Measurements from ENCODE around the gene TRAF3. TPM values are rescaled to one million over a fixed set of nuclear protein-coding genes. Genes with fewer than 3 reads are reported as not detected.

The TRAF3 gene
- total RNA-seq, 2 donors from 2014 or later, result 12.2 to 15.7 TPM

DNA sequence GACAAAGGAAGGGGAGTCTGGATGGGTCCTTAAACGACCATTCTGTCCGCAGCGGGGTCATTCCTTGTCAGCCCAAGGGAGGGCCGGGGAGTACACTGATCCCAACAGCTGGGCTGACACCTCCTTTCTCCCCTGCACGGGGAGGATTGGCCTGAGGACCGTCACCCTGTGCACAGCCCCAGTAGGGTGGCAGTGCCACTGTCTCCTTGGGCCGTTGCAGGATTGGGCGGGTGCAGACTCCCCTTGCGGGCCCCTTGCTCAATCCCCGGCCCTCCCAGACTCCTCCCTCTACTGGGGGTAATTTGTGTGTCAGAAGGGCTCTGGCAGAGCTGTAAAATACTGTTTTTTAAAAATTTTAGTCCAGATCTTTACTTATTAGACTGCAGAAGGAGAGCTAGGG is 132.7 kb downstream of the TRAF3 start:
- no peak for DNase-seq
- peak in 1 of 2 donors; percentile 50 for ATAC-seq
- intact Hi-C loops (cut with DNase I), result loop anchor here in 1 of 2 donors (10.0 kb wide), 1 partner anchor 215 kb away; no protein-coding TSS in a partner anchor

DNA sequence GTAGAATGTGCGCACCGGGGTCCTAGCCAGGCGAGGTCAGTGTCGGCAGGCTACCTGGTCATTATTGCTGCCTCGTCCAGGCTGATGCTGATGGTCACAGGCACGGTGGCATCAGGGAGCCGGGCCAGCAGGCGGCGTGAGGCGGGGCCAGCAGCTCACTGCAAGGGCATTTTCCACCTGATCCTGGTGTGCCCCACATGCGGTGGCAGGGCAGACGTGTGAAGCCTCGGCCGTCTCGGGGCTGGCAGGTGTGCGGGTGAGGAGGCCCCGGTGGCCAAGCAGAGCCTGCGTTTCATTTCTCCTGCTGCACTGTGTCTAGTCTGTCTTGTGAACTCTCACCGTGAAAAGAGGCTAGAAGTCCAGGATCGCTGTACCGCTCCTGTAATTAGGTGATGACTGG is 133.2 kb downstream of the TRAF3 start:
- DNase-seq (no peak), ATAC-seq (no peak)
- intact Hi-C loops (cut with DNase I), result loop anchor here in 1 of 2 donors (10.0 kb wide), 1 partner anchor 216 kb away; no protein-coding TSS in a partner anchor

DNA sequence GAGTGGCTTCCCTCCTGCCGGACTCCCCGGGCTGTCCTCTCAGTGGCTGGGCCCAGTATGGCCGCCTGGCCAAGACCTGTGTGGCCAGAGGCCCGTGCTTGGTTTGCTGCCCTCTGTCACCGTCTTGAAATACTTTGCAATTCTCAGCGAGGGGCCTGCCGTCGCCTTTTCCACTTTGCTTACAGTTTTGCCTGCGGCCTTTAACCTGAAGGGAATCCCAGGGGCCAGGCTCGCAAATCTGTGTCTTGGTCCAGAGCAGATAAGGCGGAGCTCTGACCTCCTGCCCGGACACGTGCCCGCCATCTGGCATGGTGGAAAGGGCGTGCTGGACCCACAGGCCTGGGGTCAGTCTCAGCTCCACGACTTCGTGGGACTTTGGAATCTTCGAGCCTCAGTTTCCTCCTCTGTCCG is 134.3 kb downstream of the TRAF3 start:
- ATAC-seq (peak in 1 of 2 donors; percentile 58), DNase-seq (no peak)
- intact Hi-C loops (cut with DNase I), result loop anchor here in 1 of 2 donors (10.0 kb wide), 1 partner anchor 217 kb away; no protein-coding TSS in a partner anchor

DNA sequence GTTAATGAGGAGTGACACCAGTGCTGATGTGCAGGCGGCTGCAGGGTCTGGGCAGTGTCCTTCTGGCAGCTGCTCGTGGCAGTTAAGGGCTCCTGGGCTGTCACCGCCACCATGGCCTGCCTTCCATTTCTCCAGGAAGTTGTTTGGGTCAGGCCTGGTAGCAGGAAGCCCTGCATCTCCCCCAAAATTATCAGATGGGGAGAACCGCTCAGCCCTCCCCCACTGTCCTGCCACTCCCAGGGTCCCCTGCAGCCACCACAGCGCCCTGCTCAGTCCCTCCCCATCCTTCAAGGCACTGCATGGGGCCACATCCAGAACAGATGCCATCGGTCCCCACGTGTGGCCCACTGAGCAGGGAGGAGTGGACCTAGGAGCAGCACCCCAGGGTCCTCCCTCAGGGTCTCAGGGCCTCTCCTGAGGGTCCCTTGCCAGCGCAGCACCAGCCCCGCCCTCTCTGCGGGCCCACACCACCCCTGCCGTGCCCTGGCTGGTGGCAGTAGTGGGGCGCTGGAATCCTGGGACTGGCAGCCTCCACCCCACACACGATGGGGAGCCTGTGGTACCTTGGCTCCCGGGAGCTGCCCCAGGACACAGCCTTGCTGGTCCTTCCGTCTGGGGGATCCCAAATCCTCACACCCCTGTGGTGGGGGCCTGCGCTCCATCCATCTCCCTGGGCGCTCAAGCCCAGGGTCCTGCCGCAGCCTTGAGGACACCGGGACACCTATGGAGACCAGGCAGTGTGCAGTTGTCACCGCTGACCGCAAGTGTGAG is 134.9 kb downstream of the TRAF3 start:
- ATAC-seq (no peak), DNase-seq (no peak)
- intact Hi-C loops (cut with DNase I), result loop anchor here in 1 of 2 donors (10.0 kb wide), 1 partner anchor 217 kb away; no protein-coding TSS in a partner anchor

DNA sequence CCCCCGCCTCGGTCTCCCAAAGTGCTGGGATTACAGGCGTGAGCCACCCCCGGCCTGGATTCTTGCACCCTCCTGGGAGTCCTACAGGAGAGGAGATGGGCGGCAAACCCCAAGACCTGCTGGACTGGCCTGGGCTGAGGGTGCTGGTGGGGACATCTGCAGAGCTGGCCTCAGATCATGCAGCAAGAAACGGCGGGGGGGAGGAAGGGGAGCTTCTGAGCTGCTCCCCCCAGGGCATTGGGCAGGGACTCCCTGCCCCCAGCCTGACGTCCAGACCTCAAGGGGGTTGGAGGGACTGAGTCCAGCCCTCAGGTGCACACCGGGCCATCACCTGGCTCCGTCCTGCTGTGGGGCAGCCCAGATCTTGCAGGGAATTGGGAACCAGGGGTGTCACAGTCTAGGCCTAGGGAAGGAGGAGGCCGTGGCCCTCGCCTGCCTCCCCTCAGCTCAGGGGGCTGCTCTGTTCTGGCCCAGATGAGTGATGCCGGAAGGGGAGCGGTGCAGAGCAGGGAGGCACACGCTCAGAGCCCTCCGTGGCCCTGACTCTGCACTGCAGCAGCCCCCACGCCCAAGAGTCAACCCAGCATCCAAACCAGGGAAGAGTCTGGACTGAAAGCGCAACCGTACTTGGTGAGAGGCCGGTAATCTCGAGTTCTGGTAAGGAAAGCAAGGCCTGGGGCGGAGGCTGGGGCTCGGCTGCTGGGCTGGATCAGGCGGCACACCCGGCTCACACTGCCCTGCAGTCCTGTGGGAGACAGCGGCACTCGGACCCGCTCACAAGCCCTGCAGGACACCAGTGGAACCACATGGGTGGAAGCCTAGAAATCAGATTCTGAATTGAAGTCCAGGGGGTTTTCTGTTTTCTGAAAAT is 136.3 kb downstream of the TRAF3 start:
- no peak for DNase-seq
- no peak for ATAC-seq
- intact Hi-C loops (cut with DNase I), result loop anchor here in 1 of 2 donors (10.0 kb wide), 1 partner anchor 219 kb away; no protein-coding TSS in a partner anchor

DNA sequence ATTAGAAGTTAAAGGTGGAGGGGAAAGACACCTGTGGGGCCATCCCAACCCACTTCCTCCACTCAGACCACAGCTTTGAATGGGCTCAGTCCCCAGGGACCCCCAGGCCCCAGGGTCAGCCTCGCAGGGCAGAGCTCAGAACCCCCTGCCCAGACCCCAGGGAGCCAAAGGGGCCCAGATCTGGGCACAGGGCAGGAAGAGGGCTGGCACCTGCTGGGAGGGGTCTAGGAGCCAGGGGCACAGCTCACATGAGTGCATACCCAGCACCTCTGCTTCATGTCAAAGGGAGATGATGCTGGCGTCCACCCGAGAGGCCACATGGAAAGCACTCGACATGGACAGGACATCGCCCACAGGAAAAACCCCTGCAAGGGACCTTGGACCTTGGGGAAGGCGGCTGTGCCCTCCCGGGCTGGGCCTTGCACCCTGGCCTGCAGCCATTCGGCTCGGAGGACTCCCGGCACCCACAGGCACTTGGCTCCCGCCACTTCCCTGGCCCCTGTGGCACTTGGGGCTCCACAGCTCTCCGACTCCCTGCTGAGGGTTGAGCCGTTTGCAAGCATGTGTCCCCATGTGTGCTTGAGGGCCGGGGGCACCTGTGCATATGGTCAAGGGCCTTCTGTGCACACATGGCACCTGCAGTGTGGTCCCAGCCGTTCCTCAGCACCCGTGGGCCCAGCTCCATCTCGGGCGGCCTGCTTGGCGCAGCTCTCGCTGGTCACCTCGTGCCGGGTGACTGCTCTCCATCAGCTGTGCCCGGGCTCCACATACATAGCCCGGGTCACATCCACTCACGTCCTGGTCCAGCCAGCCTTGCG is 137.4 kb downstream of the TRAF3 start:
- DNase-seq, result no peak
- intact Hi-C loops (cut with DNase I), result loop anchor here (5.0 to 10.0 kb wide), 3 partner anchors 142 to 220 kb away; no protein-coding TSS in a partner anchor

DNA sequence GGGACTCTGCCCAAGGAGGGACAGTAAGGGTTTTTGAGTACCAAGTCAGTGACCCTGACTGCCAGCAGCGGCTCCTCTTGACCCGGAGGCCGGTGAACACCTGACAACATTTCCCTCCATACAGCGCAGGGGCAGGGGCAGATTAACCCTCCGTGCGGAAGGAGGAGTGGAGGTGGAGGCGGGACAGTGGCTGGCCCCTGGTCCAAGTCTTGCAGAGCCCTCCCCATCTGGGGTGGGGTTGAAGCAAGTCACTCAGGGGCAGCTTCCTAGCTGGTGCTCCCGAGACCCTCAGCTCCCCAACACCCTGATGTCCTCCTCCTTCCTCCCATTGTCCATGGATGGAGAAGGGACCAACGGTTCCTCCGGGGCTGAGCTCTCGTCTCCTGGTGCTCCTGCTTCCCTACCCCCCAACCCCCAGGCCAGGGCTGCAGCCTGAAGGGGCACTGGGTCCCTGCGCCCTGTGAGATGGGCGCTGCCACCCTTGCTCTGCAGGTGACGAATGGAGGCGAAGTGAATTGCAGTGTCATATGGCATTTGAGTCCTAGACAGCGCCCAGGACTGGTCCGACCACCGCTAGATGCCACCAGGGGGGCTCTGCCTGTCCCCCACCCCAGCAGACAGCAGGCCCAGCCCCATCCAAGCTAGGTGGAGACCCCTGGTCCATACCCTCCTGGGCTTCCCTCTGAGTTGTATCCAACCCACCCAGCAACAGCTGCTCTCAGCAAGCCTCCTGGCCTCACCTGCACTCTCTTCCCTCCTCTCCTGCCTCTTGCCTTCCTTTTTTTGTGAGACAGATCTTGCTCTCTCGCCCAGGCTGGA is 138.3 kb downstream of the TRAF3 start:
- intact Hi-C loops (cut with DNase I), result loop anchor here (5.0 to 10.0 kb wide), 3 partner anchors 143 to 221 kb away; no protein-coding TSS in a partner anchor
- no peak for DNase-seq
- ATAC-seq, result no peak

More for the DNA sequence above, 137.4 kb downstream of the TRAF3 start:
- no peak for ATAC-seq

DNA sequence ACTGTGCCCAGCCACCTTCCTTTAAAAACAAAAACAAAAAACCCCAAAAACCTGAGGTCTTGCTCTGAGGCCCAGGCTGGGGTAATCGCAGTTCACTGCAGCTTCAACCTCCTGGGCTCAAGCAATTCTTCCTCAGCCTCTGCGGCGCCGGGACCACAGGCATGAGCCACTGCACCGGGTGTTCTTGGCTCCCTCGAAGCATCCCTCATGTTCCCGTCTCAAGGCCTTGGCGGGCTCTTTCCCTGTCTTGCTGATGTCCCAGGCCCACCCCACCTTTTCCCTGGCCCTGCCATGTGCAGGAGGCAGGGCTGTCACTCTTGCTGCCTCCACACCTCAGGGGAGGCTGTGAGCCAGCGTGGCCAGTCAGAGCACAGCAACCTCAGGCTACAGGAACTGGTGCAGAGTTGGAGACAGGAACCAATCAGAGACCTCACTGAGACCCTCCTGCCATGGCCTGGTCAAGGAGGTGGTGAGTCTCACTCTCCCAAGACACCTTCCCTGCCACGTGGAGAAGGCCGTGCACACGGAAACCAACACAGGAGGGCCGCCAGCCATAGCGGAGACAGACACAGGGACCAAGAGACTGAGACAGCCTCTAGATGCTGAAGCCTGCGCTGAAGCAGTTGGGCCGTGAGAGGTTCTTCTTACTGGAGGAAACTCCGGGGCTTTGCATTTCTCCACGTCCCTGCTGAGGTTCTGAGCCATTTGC is 139.3 kb downstream of the TRAF3 start:
- DNase-seq, result no peak
- ATAC-seq, result no peak
- intact Hi-C loops (cut with DNase I), result loop anchor here (5.0 to 10.0 kb wide), 3 partner anchors 144 to 222 kb away; no protein-coding TSS in a partner anchor

DNA sequence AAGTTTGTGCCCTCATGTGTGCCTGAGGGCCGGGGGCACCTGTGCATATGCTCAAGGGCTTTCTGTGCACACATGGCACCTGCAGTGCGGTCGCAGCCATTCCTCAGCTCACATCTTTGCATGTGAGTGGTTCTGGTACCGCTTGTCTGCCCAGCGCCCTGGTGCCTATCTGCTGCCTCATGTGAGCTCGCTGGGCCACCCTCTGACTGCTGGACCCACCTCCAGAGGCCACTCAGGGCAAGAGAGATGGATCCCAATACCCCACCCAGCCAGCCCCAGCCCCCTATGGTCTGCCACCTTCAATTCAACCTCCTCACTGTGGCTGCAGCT is 139.8 kb downstream of the TRAF3 start:
- intact Hi-C loops (cut with DNase I), result loop anchor here (5.0 to 10.0 kb wide), 3 partner anchors 145 to 222 kb away; no protein-coding TSS in a partner anchor
- DNase-seq (no peak), ATAC-seq (no peak)

DNA sequence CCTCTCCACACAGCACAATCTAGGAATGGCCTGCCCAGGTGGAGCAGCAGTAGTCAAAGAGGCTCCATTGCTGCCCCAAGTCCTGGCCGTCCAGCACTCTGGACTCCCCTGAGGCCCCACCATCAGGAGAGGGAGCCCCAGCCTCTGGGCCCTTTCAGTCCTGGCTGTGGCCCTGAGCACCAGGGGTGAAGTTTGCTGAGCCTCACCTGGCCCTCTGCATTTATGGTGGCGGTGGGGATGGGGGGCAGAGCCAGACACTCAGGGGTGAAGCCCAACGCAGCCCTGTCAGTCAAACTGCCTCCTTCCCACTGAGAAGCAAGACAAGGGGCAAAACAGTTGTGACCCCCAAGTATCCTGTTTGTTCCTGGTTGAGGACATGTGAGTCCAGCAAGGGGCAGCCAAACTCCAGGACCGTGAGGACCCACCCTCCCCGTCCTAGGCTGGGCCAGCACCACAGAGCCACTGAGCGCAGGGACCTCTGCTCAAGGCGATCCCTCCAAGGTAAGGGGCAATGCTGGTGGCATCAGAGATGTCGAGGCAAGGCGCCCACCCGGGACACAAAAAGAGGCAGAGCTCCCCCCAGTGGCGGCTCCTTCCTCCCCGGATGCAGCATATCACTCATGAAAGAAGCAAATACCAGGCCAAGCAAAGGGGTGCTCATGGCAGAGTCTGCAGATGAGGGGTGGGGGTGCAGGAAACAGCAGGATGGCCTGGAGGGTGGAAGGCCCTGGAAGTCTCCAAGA is 140.4 kb downstream of the TRAF3 start:
- peak; percentile 64 for DNase-seq
- intact Hi-C loops (cut with DNase I), result loop anchor here (5.0 to 10.0 kb wide), 3 partner anchors 145 to 223 kb away; no protein-coding TSS in a partner anchor

DNA sequence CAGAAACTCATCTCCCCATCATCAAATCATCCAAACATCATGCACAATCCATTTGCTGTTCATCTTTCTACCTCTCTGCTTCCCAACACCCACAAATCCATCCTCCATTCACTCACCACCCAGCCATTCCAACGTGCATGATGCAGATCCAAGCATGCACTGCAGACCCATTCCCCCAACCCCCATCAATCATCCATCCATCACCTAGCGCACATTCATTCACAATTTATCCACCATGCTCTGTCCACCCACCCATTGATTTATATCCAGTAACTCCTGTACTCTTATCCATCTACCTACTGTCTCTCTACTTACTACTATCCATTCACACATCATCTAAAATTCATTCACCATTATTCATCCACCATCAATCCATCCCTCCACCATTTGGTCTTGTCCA is 141.2 kb downstream of the TRAF3 start:
- ATAC-seq (no peak), DNase-seq (no peak)

More for the DNA sequence above, 140.4 kb downstream of the TRAF3 start:
- ATAC-seq, result peak; percentile 33 to 35

DNA sequence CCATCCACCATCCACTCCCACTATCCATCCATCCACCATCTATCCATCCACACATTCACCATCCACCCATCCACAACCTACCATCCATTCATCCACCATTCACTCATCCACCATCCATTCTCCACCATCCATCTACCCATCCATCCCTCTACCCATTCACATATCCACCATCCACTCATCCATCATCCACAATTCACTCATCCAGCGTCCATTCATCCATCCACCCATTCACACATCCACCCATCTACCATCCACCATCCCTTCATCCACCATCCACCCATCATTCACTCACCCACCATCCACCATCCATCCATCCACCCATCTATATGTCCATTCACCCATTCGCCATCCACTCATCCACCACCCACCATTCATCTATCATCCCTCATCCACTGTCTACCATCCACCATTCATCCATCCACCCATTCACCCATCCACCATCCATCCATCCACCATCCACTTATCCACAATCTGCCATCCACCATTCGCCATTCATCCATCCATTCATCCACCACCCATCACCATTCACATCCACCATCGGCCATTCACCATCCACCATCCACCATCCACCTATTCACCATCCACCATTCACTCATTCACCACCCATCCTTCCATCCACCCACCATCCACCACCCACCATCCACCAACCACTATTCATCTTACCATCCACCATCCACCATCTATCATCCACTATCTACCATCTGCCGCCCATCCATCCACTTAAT is 143.2 kb downstream of the TRAF3 start:
- ATAC-seq, result no peak
- intact Hi-C loops (cut with DNase I), result no loop called here
- no peak for DNase-seq

More for the DNA sequence above, 141.2 kb downstream of the TRAF3 start:
- intact Hi-C loops (cut with DNase I), result loop anchor here (5.0 to 10.0 kb wide), 3 partner anchors 146 to 224 kb away; no protein-coding TSS in a partner anchor

DNA sequence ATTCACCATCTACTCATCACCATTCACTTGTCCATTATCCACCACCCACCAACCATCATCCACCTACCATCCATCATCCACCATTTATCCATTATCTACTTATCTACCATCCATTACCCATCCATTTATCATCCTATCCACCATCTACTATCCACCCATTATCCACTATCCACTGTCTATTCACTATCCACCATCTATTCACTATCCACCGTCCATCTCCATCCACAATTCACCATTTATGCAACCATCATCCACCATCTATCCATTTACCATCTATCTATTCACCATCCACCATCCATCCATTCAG is 143.7 kb downstream of the TRAF3 start:
- DNase-seq, result no peak
- intact Hi-C loops (cut with DNase I), result no loop called here
- ATAC-seq, result no peak

DNA sequence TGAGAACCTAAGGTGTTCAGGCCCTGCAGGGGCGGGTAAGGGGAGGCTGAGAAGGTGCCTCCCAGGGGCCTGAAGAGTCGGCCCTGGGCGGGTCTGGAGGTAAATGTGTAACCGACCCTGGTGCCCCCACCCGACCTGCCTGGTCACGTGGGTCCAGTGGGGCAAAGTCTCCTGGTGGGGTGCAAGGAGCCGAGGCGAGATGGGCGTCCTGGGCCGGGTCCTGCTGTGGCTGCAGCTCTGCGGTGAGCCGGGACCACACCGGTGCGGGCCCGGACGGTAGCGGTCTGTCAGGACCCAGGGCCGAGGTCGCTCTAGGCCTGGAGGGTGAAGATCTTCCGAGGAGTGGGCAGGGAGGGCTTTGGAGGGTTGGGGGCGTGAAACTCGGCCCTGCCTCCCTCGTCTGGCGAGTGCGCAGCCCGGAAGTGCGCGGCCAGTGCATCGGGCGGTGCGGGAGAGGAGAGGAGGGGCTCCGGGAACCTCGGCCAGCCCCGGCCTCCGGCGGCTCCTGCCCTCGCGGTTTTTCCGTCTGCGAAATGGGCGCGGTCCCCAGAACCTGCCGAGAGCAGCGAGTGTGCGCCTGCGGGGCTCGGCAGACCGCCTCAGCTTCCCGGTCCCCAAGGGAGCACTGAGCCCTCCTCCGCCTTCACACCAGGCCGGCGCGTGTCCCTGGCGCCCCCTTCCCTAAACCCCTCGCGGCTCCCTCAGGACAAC is 145.4 kb downstream of the TRAF3 start, which contains the start of gene AMN:
Gene AMN (plus strand): TSS at position 174 of the 711 bp plus-strand sequence. CDS start 26 bp downstream, at position 200.
- ATAC-seq, result peak; percentile 7 to 23
- intact Hi-C loops (cut with DNase I), result no loop called here

DNA sequence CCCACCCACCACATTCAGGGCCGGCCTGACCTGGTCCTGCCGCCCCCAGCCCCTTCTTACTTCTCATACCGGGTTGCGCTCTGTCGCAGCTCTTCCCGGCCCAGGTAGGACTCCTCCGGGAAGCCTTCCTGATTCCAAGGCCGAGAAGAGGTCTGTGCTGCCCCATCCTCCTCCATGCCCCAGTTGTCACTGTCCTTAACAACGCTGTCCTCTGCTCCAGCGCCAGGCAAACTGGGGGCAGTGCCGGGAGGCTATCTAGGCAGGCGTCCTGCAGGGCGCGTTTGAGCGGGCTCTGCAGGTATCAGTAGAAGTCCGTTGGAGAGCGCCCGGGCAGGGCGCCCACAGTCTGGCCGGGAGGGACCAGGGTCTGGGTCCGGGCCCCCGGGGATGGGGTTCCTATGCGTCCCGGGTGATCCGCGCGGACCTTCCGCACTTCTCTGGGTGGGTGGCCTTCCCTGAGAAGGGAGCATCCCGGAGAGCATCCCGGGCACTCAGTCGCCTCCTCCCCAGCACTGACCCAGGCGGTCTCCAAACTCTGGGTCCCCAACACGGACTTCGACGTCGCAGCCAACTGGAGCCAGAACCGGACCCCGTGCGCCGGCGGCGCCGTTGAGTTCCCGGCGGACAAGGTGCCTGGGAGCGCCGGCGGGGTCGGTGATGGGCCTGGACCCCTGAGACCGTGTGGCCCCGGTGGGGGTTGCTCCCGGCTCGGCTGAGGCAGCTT is 146.1 kb downstream of the TRAF3 start:
- no peak for ATAC-seq

More for the DNA sequence above, 145.4 kb downstream of the TRAF3 start, which contains the start of gene AMN:
- DNase-seq, result no peak

More for the DNA sequence above, 146.1 kb downstream of the TRAF3 start:
- intact Hi-C loops (cut with DNase I), result no loop called here
- no peak for DNase-seq
